GM21717 (cell line): Measurements from ENCODE around the gene GLTP.

Source experiments
- ATAC-seq: cut with Tn5 transposase; IDR thresholded peaks from one replicate; pipeline ENCODE4 v1.9.1; 2021; ENCODE audit warnings: mild to moderate bottlenecking, moderate library complexity; ENCODE audit not compliant: unreplicated experiment

Gene GLTP

DNA sequence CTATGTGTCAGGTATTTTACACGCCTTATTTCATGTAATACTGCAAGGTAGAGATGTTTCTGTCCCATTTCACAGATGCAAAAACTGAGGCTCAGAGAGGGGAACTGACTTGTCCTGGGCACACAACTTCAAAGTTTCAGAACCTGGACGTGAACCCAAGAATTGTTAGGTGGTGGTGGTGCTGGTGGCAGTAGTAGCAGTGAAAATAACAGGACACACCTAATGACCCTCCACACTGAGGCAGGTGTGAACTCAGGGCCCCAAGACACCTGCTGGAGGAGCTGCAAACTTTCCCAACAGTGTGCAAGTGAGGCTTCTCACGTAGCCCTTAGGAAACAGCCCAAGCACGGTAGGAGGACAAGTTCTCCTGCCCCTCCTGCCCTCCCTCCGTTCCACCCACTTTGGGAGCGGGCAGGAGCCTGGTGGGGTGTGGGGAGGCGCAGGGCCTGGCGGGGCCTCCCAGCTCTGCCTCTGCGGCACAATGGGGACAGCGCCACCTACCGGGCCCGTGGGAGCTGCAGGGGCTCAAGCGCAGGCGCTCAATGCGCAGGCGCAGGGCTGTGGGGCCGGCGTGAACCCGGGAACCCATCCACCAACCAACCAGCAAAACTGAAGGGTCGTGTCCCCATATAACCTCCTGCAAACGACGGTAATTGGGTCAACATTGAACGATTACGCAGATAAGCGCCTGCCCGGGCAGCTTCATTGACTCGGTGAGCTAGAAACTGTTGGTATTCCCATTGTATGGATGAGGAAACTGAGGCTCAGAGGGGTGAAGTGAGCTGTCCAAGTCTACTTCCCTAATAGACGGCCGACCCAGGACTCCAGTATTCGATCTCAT is 35.1 kb downstream of the GLTP start:
- peak; percentile 70 for ATAC-seq

DNA sequence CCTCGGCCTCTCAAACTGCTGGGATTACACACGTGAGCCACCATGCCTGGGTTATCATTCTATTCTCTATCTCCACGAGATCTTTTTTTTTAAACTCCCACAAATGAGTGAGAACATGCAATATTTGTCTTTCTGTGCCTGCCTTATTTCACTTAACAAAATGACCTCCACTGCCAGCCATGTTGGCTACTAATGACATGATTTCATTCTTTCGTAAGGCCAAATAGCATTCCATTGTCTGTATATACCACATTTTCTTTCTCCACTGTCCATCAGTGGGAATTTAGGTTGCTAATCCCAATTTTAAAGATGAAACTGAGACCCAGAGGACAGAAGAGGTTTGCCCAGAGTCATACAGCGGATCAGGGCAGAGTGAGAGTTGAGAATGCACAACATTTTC is 36.2 kb downstream of the GLTP start:
- ATAC-seq, result no peak

DNA sequence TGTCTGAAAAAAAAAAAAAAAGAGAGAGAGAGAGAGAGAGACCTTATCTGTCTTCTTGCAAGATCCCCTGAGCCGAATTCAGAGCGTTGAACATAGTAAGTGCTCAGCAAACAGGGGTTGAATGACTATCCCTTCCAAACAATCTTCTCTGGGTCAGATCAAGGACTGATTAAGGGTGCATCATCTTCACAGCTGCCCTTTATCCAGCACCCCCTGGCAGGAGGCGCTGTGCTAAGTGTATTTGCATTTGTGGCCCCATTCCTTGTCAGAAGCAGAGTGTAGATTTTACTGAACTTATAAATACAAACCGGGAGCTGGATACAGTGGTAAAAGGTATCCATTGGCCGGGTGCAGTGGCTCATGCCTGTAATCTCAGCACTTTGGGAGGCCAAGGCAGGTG is 38.3 kb downstream of the GLTP start:
- ATAC-seq, result no peak

DNA sequence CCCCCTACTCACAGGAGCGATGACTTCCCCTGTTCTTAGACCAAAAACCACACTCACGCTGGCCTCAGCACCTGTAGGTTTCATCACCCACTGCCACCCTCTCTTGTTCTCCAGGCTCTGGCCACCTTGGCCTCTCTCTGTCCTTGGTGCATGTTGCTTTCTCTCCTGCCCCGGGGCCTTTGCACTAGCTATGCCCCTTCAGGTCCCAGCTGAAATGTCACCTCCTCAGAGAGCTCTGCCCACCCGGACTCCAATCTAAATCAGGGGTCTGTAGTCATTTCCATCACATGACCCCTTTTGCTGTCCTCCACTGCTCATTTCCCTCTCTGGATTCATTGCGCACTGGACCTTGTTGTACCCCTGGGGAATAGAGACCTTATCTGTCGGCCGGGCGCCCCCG is 39.0 kb downstream of the GLTP start:
- no peak for ATAC-seq

DNA sequence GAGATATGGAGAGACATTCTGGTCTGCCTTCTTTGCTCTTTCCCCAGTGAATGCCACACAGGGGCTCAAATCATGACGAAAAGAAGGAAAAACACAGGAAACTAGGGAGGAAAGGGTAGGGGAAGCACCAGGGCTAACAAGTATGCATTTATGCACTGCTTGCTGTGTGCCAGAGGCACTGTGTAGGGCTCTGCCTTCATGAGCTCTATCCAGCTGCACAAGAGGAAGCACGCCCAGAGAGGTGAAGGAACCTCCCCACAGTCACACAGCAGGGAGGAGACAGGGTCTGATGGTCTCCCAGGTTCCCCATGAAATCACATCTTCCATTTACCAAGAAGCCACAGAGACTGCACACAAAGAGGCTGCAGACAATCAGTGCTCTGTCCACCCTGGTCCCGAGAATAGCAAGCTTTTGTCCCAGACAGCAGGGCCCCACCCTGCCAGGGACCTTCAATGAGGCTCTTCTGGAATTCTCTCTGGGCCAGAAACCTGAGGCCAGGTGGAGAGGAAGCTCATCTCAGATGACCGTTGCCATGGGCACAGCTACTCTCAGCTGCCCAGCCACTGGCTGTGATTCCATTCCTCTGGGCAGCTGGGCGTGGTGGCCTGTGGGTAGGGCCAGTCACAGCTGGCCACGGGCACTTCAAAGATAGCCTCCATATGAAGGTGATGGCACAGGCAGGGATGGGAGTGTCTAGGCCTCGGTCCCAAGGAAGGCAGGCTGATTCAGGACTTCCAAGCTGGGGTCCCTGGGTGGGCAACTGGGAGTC is 39.9 kb downstream of the GLTP start:
- ATAC-seq, result no peak

DNA sequence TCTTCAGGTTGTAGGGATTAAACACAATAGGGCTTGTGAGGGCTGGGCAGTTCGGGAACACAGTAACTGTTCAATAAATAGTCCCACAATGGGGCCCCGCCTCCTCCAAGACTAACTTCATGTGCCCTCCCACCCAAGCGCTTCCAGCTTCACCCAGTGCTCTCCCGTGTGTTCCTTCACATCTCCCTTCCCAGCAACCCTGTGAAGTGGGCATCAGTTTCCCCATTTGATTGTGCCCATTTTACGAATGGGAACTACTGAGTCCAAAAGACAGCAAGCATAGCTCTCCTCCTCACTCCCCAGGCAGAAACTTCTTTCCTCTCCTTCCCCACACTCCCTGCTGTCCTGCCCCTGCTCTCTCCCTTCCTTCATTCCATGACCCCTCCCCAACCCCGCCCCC is 40.9 kb downstream of the GLTP start:
- ATAC-seq, result no peak

DNA sequence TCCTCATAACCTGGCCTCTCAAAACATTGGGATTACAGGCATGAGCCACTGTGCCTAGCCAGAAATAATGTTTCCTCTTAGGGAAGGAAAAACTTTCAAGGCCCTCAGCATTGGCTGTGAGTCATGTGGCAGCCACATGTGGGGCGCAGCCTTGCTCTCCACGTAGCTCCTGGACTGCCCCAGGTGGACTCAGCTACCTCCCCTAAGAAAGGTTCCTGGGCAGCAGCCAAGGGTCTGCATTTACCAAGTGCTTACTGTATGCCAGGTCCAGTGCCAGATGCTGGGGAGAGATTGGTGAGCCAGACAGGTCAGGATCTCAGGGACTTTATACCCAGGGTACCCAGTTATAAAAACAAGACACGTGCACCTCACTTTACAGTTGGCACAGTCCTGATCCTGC is 43.4 kb downstream of the GLTP start:
- ATAC-seq, result no peak

DNA sequence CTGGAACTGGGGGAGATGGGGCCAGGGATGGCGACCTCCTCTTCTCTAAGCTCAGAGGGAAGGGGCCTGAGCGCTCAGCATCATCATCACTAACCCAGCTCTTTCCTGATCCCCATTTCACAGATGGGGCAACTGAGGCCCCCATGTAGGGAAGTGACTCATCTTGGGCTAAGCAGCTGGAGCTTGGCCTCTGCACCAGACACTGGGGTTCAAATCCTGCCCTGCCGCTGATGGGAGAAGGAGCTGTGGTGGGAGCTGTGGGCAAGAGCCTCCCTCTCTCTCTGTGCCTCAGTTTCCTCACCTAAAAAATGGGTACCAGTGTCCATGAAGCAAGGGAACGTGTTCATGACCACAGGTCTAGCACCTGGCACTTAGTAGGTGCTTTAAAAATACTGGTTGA is 44.5 kb downstream of the GLTP start:
- ATAC-seq, result no peak

DNA sequence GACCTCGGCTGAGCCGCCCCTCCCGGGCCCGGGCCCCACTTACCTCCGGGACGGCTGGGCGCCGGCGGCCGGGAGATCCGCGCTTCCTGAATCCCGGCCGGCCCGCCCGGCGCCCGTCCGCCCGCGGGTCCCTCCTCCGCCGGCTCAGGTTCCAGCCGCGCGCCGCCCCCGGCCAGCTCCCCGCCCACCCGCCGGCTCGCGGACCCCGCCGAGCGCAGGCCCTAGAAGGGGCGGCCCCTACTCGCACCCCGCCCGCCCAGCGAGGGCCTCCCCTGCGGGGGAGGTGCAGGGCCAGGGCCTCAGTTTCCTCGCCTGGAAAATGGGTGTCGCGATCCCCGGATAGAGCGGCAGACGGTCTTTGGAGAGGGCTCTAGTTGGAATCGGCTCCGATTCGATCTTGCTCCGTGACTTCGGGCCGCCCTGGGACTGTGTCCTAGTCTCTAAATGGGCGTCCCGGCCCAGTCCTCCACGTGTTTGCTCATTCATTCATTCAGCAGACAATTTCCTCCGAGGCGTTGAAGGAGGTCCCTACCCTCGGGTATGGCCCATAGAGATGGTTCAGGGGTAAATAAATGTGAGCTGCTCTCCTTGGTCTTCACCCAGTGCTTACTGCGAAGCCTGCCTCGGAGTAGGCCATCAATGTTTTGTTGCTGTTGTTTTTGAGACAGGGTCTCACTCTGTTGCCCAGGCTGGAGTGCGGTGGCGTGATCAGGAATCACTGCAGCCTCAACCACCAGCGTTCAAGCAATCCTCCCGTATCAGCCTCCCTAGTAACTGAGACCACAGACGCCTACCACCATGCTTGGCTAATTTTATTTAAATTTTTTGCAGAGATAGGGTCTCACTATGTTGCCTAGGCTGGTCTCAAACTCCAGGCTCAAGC is 46.8 kb downstream of the GLTP start, which contains the start of gene TRPV4:
Gene TRPV4, minus strand, starts transcription at position 92 of the 883 bp plus-strand sequence. CDS start 18,602 bp downstream, outside the sequence.
- ATAC-seq, result no peak

DNA sequence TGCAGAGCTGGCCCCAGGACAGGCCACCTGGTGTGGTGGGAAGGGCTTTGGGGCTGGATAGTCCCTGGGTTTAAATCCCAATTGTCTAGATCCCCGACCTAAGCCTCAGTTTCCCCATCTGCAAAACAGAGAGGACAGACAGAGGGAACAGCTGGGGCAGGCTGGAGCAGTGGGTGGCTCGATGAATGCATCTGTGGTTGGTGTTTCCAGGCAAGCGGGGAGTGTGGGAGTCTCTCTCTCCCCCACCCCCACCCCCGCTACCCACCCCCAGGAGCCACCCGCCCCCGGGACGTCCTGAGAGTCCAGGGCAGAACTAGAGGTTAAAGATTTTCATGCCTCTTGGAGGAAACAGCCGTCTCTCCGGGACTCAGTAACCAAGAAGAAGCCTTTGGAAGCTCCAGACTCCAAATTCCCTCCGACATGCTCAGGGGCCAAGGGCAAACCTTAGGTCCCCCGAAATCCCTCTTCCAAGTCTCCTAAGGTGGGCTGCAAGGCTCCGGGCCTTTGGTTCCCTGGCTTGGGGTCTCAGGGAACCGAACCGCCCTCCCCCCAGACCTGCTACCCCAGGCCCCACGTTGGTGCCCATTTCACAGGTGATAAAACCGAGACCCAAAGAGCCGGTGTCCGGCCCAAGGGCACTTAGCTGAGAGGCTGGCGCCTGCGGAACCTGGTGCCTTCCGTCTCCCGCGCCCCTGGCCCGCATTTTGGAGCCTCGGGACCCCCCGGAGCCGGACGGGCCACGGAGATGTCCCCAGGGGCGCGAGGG is 47.6 kb downstream of the GLTP start:
- ATAC-seq, result no peak

DNA sequence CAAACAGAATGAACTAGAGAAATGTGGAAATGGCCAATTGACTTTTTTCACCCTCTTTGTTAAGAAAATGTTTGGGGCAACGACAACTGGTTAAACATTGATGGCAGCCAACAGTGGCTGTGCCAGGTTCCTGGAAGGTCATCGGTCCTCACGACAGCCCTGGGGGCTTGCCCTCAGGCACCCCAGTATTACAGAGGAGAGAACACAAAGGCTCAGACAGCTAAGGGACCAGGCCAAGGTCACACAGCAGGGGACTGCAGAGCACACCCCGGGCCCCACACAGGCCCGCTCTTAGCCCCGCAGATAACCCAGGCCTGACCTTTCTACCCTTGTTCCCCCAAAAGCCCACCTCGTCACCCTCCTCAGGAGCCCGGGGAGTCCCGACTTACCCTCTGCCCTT is 48.4 kb downstream of the GLTP start:
- no peak for ATAC-seq

DNA sequence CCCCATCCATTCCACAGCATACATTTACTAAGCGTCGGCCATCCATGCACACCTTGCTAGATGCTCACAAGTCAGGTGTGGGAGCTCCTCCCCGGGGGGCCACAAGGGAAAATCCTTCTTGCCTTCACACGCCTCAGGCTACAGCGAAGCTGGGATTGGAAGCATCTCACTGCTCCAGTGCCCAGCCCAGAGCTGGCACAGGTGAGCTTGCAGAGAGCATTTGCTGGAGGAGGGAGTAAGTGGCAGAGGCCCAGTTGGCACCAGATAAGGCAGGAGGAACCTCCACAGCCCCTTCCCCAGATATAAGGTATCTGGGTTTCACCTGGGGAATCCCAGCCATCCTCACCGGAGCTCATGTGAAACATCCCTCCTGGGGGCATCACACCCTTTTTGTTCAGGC is 49.0 kb downstream of the GLTP start:
- no peak for ATAC-seq

DNA sequence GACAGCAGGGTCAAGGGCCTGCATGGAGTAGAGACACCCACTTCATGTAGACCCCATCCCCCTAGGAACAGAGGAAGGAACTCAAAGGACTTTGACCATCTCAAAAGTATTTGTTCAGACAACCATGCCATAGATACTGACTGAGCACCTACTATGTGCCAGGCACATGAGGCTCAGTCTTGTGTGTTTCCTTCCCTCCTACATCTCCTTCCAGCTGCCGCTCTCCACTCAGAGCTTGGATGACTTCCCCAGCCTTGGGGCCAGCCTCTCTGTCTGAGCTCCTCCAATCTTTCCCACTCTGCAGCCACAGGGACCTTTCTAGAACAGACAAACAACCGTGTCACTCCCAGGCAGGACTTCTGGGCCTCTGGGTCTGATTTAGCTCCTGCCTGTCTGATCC is 49.6 kb downstream of the GLTP start:
- no peak for ATAC-seq

DNA sequence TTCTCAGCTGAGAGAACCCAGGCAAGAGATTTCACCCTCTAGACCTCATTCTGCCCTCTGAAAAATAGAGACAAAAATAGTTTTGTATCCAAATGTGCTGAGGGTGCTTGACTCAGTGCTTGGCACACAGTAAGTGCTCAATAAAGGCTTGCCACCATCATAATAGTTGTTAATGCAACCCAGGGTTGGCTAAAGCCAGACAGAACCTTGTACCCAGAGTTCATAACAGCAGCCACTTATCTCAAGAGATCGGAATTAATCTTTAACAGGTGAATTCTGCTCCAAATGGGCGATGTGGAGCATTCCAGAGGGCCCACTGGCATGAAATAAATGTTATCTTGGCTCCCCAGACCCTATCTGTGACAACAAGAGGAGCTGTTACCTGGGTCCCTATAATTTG is 50.1 kb downstream of the GLTP start:
- no peak for ATAC-seq

DNA sequence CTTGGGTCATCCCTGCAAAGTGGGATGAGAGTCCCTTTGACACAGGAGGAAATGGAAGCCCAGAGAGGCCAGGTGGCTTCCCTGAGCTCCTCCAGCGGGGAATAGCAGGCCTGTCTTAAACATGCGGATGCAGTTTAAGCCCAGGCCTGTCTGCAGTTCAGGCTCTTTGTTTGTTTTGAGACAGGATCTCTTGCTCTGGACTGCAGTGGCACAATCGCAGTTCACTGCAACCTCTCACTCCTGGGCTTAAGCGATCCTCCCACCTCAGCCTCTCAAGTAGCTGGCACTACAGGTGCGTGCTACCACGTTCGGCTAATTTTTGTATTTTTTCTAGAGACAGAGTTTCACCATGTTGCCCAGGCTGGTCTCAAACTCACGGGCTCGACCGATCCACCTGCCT is 50.7 kb downstream of the GLTP start:
- ATAC-seq, result no peak

DNA sequence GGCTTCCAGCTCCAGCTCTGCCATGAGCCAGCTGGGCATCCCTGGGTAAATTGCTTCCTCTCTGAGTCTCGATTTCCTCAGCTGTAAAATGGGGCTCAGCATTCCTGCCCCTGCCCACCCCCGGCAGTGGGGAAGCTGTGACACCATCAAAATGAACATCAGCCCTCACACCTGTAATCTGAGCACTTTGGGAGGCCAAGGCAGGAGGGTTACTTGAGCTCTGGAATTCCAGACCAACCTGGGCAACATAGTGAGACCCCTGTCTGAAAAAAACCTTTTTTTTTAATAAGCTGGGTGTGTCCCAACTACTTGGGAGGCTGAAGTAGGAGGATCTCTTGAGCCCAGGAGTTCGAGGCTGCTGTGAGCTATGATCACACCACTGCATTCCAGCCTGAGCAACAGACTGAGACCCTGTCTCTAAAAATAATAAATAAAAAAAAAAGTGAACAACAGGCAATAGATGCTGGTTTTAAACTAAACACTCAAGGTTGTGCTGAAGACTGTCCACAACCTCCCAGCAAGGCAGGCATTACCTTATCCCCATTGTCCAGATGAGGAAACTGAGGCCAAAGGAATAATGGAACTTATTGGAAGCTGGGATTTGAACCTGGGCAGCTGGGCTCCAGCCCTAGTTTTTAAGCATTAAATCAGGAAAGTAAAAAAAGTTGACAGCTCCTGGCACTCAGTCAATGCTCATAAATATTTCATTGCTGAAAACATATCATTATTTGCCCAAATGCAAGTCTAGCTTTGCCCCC is 51.4 kb downstream of the GLTP start:
- ATAC-seq, result no peak

DNA sequence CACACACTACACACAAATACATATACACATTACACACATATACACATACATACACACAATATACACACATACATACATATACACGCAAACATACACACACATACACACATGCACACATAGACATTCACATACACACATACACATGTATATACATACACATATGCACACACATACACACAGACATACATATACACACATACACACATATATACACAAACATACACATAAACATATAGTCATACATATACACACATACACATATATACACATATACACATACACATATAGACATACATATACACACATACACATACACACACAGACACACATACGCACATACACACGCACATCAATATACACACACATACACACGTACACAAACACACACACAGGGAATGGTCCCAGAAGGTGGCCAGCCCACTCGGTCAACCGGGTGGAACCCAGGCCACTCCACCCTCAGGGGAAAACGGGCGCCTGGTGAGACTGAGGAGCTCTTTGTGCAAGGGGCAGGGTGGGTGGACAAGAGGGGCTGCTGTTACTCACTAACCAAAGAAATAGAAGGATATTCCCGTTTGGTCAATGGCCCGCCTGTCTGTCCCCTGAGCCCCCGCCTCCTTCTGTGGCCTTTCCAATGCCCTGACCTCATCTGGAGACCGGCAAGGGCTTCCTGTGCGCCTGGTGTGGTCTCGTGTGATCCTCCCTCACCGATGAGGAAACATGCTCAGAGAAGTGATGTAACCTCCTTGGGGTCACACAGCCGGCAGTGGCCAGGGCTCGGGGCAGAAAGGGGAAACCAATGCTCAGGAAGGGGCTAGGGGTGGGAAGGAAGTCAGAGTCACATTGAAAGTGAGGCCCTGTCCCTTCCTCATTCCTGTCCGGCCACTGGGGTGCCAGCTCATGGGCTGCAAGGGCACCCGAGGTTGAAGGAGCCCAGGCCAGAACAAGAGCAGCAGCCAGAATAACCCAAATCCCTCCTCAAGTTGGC is 52.5 kb downstream of the GLTP start:
- ATAC-seq, result no peak

DNA sequence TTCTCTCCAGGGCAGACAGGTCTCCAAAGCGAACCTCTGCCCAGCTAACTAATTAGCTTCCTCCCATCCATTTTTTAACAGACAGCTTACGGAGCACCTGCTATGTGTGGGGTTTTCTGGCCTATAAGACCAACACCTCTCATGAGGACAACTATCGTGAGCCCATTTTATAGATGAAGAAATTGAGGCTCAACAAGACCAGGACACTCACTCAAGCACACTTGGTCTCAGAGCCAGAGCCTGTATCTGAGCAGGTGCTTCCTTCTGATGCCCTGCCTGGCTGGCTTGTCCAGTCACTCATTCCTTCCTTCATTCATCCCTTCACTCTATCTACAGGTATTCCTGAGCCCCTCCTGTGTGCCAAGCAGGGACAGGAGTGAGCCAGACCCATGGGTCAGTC is 53.3 kb downstream of the GLTP start:
- ATAC-seq, result no peak

DNA sequence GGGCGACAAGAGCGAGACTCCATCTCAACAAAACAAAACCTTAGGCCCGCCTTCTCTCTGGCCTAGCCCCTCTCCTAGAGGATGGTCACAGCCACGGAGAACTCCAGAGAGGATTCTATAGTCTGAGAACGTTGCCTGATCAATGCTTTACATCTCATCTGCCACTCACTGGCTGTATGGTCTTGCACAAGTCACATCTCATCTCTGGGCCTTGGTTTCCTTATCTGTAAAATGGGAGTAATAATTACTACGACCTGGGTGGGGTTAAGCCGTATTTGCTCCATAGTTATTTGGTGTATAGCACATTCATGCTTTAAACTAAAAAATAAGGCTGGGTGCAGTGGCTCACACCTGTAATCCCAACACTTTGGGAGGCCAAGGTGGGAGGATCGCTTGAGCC is 55.6 kb downstream of the GLTP start:
- no peak for ATAC-seq
